RCC 7860 (cell line): Measurements from ENCODE around the gene PSD4.

Source experiments
- DNase-seq: peaks from one replicate; pipeline ENCODE4 v3.0.0-alpha.2; 2015; ENCODE audit warnings: low spot score
- FAIRE-seq: peaks from 2 replicates; lab custom pipeline; 2012; peaks lifted over from hg19 to GRCh38; lab: Jason Lieb, UNC

Gene PSD4

GRCh38 chr2:113141451-113141850 is 32.3 kb upstream of the PSD4 start:
- no peak for FAIRE-seq

GRCh38 chr2:113142290-113142689 is 31.5 kb upstream of the PSD4 start:
- DNase-seq = no peak
- no peak for FAIRE-seq

More at GRCh38 chr2:113141451-113141850, 32.3 kb upstream of the PSD4 start:
- DNase-seq = no peak

- DNase-seq (no peak), FAIRE-seq (no peak)
Measured at GRCh38 chr2:113144259-113144658, 29.5 kb upstream of the PSD4 start.

GRCh38 chr2:113148606-113149552 is 24.9 kb upstream of the PSD4 start:
- DNase-seq (no peak), FAIRE-seq (no peak)

GRCh38 chr2:113149553-113150257 is 24.1 kb upstream of the PSD4 start:
- DNase-seq = no peak
- FAIRE-seq = no peak

GRCh38 chr2:113150258-113150601 is 23.5 kb upstream of the PSD4 start:
- DNase-seq (no peak), FAIRE-seq (no peak)

- FAIRE-seq = no peak
Measured at GRCh38 chr2:113155331-113155730, 18.4 kb upstream of the PSD4 start.

GRCh38 chr2:113156278-113157117 is 17.3 kb upstream of the PSD4 start:
- no peak for FAIRE-seq
- DNase-seq = no peak

More at GRCh38 chr2:113155331-113155730, 18.4 kb upstream of the PSD4 start:
- DNase-seq = no peak

GRCh38 chr2:113157118-113157896 is 16.5 kb upstream of the PSD4 start:
- no peak for DNase-seq
- FAIRE-seq = no peak

- no peak for DNase-seq
- no peak for FAIRE-seq
Measured at GRCh38 chr2:113157897-113158753, 15.6 kb upstream of the PSD4 start.

- FAIRE-seq = no peak
Measured at GRCh38 chr2:113158884-113159553, 14.8 kb upstream of the PSD4 start.

GRCh38 chr2:113160248-113160647 is 13.5 kb upstream of the PSD4 start:
- FAIRE-seq (no peak), DNase-seq (no peak)

More at GRCh38 chr2:113158884-113159553, 14.8 kb upstream of the PSD4 start:
- no peak for DNase-seq

GRCh38 chr2:113160962-113161361 is 12.8 kb upstream of the PSD4 start:
- DNase-seq (no peak), FAIRE-seq (no peak)

GRCh38 chr2:113162173-113162572 is 11.6 kb upstream of the PSD4 start:
- FAIRE-seq (no peak), DNase-seq (no peak)

GRCh38 chr2:113162869-113163268 is 10.9 kb upstream of the PSD4 start:
- FAIRE-seq = no peak

GRCh38 chr2:113164215-113164929 is 9.4 kb upstream of the PSD4 start:
- DNase-seq (no peak), FAIRE-seq (no peak)

More at GRCh38 chr2:113162869-113163268, 10.9 kb upstream of the PSD4 start:
- DNase-seq = no peak

GRCh38 chr2:113164930-113165585 is 8.7 kb upstream of the PSD4 start:
- DNase-seq (no peak), FAIRE-seq (no peak)
